K562 (cell line): ENCODE results near the gene DNAH10. TPM values are rescaled to one million over a fixed set of nuclear protein-coding genes. Genes with fewer than 3 reads are reported as not detected.

Experiments
- ATAC-seq: fragments of 200-7000 bp; cut with Tn5 transposase; 3 replicates; pipeline ENCODE4 v1.9.1; 2020; ENCODE audit warnings: moderate library complexity
- BruUV-seq: library from RNA; stranded (reverse); fragments of 400-500 nt; replicated peaks from 2 replicates; lab custom pipeline; 2021; lab: Mats Ljungman, UMichigan
- CTCF ChIA-PET: fragments of 300-600 bp; formaldehyde crosslinking; extraction: SDS; loops from one replicate; lab custom pipeline; 2021; ENCODE audit warnings: low intra/inter-chr PET ratio; lab: Yijun Ruan, JAX
- POLR2A ChIA-PET: fragments of 300-600, 350-650 bp; sonication (Branson Sonifier 250); formaldehyde crosslinking; extraction: SDS; loops from one replicate; lab custom pipeline; 2021; ENCODE audit warnings: antibody characterized with exemption, inconsistent platforms; lab: Yijun Ruan, JAX
- DNase-seq, 4 experiments: peaks; one replicate each; pipeline versions ENCODE4 v3.0.0 to v3.0.0-alpha.2; 2011 to 2018; ENCODE audit warnings: low spot score in 3 of 4, mixed read lengths in 3 of 4; ENCODE audit errors: extremely low read depth in 1 of 4
- FAIRE-seq: peaks from 2 replicates; lab custom pipeline; 2011; peaks lifted over from hg19 to GRCh38; lab: Jason Lieb, UNC
- H2AFZ ChIP-seq: 2 replicates; pipeline ENCODE4 v1.6.0; 2011; ENCODE audit warnings: low read depth, low read length, control low read depth, inconsistent platforms
- H3K27ac ChIP-seq: fragments of 200-600 bp; 3 replicates; pipeline ENCODE4 v1.8.0; 2011; ENCODE audit warnings: low read depth, mild to moderate bottlenecking, control low read depth, inconsistent platforms, low read length, moderate library complexity, mixed read lengths; ENCODE audit errors: extremely low read depth
- H3K27me3 ChIP-seq, 2 experiments: fragments of 300-600 bp in 1 of 2; 2 replicates in 1 of 2; 3 replicates in 1 of 2; pipeline versions ENCODE4 v1.6.0 to v1.8.0; 2011; ENCODE audit warnings: inconsistent platforms in 2 of 2, low read length in 2 of 2, mild to moderate bottlenecking in 1 of 2, mixed read lengths in 1 of 2, moderate library complexity in 1 of 2; ENCODE audit not compliant: control insufficient read depth in 2 of 2, insufficient read depth in 2 of 2
- H3K36me3 ChIP-seq: fragments of 300-600 bp; 3 replicates; pipeline ENCODE4 v1.8.0; 2011; ENCODE audit warnings: mild to moderate bottlenecking, low read length, inconsistent platforms; ENCODE audit not compliant: control insufficient read depth, insufficient read depth
- H3K4me1 ChIP-seq, 2 experiments: fragments of 200-600 bp in 1 of 2; replicated peaks in 1 of 2; 2 replicates in 1 of 2; 3 replicates in 1 of 2; pipeline versions ENCODE4 v1.5.1 to v1.8.0; 2011; ENCODE audit warnings: inconsistent platforms in 2 of 2, low read length in 2 of 2, mild to moderate bottlenecking in 1 of 2, mixed read lengths in 1 of 2, moderate library complexity in 1 of 2; ENCODE audit not compliant: control insufficient read depth in 2 of 2, insufficient read depth in 2 of 2
- H3K4me2 ChIP-seq: 2 replicates; pipeline ENCODE4 v1.6.1; 2011; ENCODE audit warnings: low read length, control low read depth, inconsistent platforms, mixed read lengths; ENCODE audit not compliant: insufficient read depth
- H3K4me3 ChIP-seq: fragments of 200-600 bp; sonication (generic), shearing (Covaris generic); 2 replicates; pipeline ENCODE4 v1.5.1; 2016; ENCODE audit warnings: control low read depth, inconsistent platforms
- H3K79me2 ChIP-seq: fragments of 200-600 bp; 3 replicates; pipeline ENCODE4 v1.8.0; 2011; ENCODE audit warnings: low read length, inconsistent platforms; ENCODE audit not compliant: control insufficient read depth, insufficient read depth
- H3K9ac ChIP-seq, 2 experiments: 2 replicates each; pipeline versions ENCODE4 v1.6.0 to v1.6.1; 2011; ENCODE audit warnings: low read depth in 2 of 2, low read length in 2 of 2, control low read depth in 1 of 2, inconsistent platforms in 1 of 2, mild to moderate bottlenecking in 1 of 2, mixed read lengths in 1 of 2; ENCODE audit not compliant: insufficient read depth in 1 of 2
- H3K9me1 ChIP-seq: one replicate; pipeline ENCODE4 v1.6.0; 2011; ENCODE audit warnings: inconsistent platforms, mild to moderate bottlenecking, low read length, moderate library complexity; ENCODE audit not compliant: control insufficient read depth, insufficient read depth
- H3K9me3 ChIP-seq: replicated peaks from 2 replicates; pipeline ENCODE4 v1.5.1; 2011; ENCODE audit warnings: low read depth, low read length, inconsistent platforms; ENCODE audit not compliant: control insufficient read depth, insufficient read depth
- H4K20me1 ChIP-seq: replicated peaks from 2 replicates; pipeline ENCODE4 v1.6.1; 2011; ENCODE audit warnings: low read length, inconsistent platforms, mixed read lengths; ENCODE audit not compliant: control insufficient read depth, insufficient read depth
- C11orf30 ChIP-seq: fragments of 450-650 bp; IDR thresholded peaks from 2 replicates; pipeline ENCODE4 v1.6.1; 2016; ENCODE audit warnings: low read depth, mild to moderate bottlenecking
- GTF2B ChIP-seq: IDR thresholded peaks from 2 replicates; pipeline ENCODE4 v1.6.1; 2011; ENCODE audit not compliant: insufficient read length; ENCODE audit errors: extremely low read depth
- KAT2B ChIP-seq: IDR thresholded peaks from one replicate; pipeline ENCODE4 v1.6.1; 2012; ENCODE audit warnings: low read depth, mild to moderate bottlenecking, control low read depth, inconsistent platforms, low read length, moderate library complexity
- TBP ChIP-seq: optimal IDR thresholded peaks from 2 replicates; pipeline ENCODE3; 2011; ENCODE audit warnings: low read depth, low read length, improper control_type of control experiment
- WGBS: fragments of 100-300 bp; shearing (Covaris generic); methylation state at CpG from one replicate; pipeline ENCODE4 v1.1.6; 2016; ENCODE audit warnings: low coverage, mixed read lengths; ENCODE audit not compliant: insufficient coverage; ENCODE audit errors: missing lambda C conversion rate; 5-methylcytosine and 5-hydroxymethylcytosine counted together
- in situ Hi-C: fragments of 300-500 bp; cut with MboI; formaldehyde crosslinking; loops from 4 replicates; pipeline ENCODE4 v1.15.0; 2018; ENCODE audit warnings: inconsistent platforms, mixed read lengths
- intact Hi-C: fragments of 100-400 bp; cut with micrococcal nuclease; formaldehyde crosslinking; loops from 2 replicates; pipeline ENCODE4 v1.14.2; 2022
- polyA plus RNA-seq, 8 experiments: library from polyadenylated mRNA; depleted of rRNA in 4 of 8; stranded (reverse) in 5 of 8; unstranded in 3 of 8; fragments of >200 nt; fragmentation: Nextera tagmentation in 2 of 8; fragmentation: Illumina TruSeq in 1 of 8; extraction: Ambion mirVana in 2 of 8; extraction: Trizol in 1 of 8; gene quantifications; 2 replicates each; pipeline versions ENCODE4 v1.2.1 to v1.2.3, GENCODE V29; 2011 to 2014; ENCODE audit warnings: inconsistent platforms in 1 of 8, missing spikeins in 1 of 8
- total RNA-seq, 7 experiments: library from RNA; depleted of rRNA in 6 of 7; stranded (reverse); fragments of >200 nt in 6 of 7; fragmentation: Illumina TruSeq in 2 of 7; extraction: Trizol in 2 of 7; gene quantifications; 2 replicates each; pipeline versions ENCODE4 v1.2.1 to v1.2.3, GENCODE V29; 2011 to 2021; ENCODE audit warnings: low replicate concordance in 1 of 7

Gene DNAH10
- total and polyA plus RNA-seq, 9 of the 15 experiments (the other 6 are each of a cell fraction or from before 2014, with no cell fraction given) = 0.01 to 0.06 (median 0.04) TPM; not detected in 1

DNA sequence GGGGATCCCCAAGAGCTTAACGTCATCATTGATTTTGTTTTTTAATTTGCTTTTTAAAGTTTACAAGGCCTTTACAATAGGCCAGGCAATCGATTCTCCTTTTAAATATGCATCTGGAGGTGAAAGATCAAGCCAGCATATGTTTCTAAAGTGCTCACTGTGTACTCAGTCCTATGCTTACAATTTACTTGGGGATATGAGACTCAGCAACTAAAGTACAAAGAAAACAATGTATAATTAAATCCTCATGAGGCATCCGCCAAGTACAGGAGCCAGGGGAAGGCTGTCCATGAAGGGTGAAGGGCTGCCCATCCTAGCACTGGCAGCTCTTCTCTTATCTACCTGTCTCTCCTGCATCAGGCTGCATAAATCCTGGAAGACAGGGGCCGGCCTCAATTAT lies 198.8 kb downstream of the DNAH10 start:
- no TSS peak for BruUV-seq
- POLR2A ChIA-PET = interaction anchor here (0.6 to 1.8 kb wide), 3 partner anchors 10 to 314 kb away, joined by 3 to 5 read pairs (median 4); no protein-coding TSS in a partner anchor

More for the DNA sequence above, 198.8 kb downstream of the DNAH10 start:
- no peak overlapping the region for H3K4me3 ChIP-seq
- no peaks in the 10 kb centered on the region for H4K20me1 ChIP-seq
- no peaks in the 10 kb centered on the region for H3K79me2 ChIP-seq
- H3K9ac ChIP-seq = no peak overlapping the region
- intact Hi-C loops (no loop called here), in situ Hi-C loops (no loop called here)
- no peak overlapping the region for H3K27ac ChIP-seq
- no peak overlapping the region for H2AFZ ChIP-seq
- TF ChIP-seq C11orf30 (no peak), KAT2B (no peak), GTF2B (no peak), TBP (no peak)
- H3K36me3 ChIP-seq = no peaks in the 10 kb centered on the region
- 68% methylated on average over 4 of the region's 4 CpGs for WGBS
- peaks cover 0 to 2% of the 10 kb centered on the region in 2 experiments; a peak in 1 of 5 replicates for H3K4me1 ChIP-seq
- no peaks in the 10 kb centered on the region for H3K9me1 ChIP-seq
- ATAC-seq (no peak), FAIRE-seq (no peak), DNase-seq (no peak)
- CTCF ChIA-PET = no interaction called here
- H3K4me2 ChIP-seq = no peak overlapping the region
- H3K27me3 ChIP-seq = no peaks in the 10 kb centered on the region
- H3K9me3 ChIP-seq = no peaks in the 10 kb centered on the region
